ENCODE data around the gene SPATS2L. TPM values are rescaled to one million over a fixed set of nuclear protein-coding genes. Genes with fewer than 3 reads are reported as not detected.

Gene SPATS2L
- total RNA-seq, 1 donor from 2014 or later, result 100 TPM

- Histone ChIP-seq H3K4me3 (no peak overlapping the region), H3K27ac (no peak overlapping the region), H3K4me1 (peaks cover 5% of the 10 kb centered on the region), H3K27me3 (ENCODE audit: low read depth) (no peaks in the 10 kb centered on the region), H3K36me3 (peaks cover 25% of the 10 kb centered on the region), H3K9me3 (no peaks in the 10 kb centered on the region)
- ATAC-seq (no peak), DNase-seq (no peak)
- TF ChIP-seq CTCF (IDR thresholded peaks at IDR 0.05), result no peak
- intact Hi-C loops (cut with DNase I), result no loop called here
These were observed 138.8 kb downstream of the SPATS2L start for GRCh38 chr2:200445284-200445683.

GRCh38 chr2:200446612-200447011 lies 140.1 kb downstream of the SPATS2L start:
- no peak for ATAC-seq

GRCh38 chr2:200447139-200447855 lies 140.8 kb downstream of the SPATS2L start:
- Histone ChIP-seq H3K9me3 (no peaks in the 10 kb centered on the region), H3K4me1 (peaks cover 5% of the 10 kb centered on the region), H3K36me3 (peaks cover 9% of the 10 kb centered on the region), H3K4me3 (no peak overlapping the region), H3K27ac (no peak overlapping the region), H3K27me3 (ENCODE audit: low read depth) (no peaks in the 10 kb centered on the region)
- TF ChIP-seq CTCF (IDR thresholded peaks at IDR 0.05), result no peak
- DNase-seq, result no peak
- intact Hi-C loops (cut with DNase I), result no loop called here
- no peak for ATAC-seq

More at GRCh38 chr2:200446612-200447011, 140.1 kb downstream of the SPATS2L start:
- Histone ChIP-seq H3K27me3 (ENCODE audit: low read depth) (no peaks in the 10 kb centered on the region), H3K4me1 (peaks cover 5% of the 10 kb centered on the region), H3K4me3 (no peak overlapping the region), H3K9me3 (no peaks in the 10 kb centered on the region), H3K27ac (no peak overlapping the region), H3K36me3 (peaks cover 13% of the 10 kb centered on the region)
- TF ChIP-seq CTCF (IDR thresholded peaks at IDR 0.05), result no peak
- no peak for DNase-seq
- intact Hi-C loops (cut with DNase I), result no loop called here

GRCh38 chr2:200448455-200448854 lies 142.0 kb downstream of the SPATS2L start:
- Histone ChIP-seq H3K36me3 (peaks cover 9% of the 10 kb centered on the region), H3K27me3 (ENCODE audit: low read depth) (no peaks in the 10 kb centered on the region), H3K9me3 (no peaks in the 10 kb centered on the region), H3K27ac (no peak overlapping the region), H3K4me3 (no peak overlapping the region), H3K4me1 (peaks cover 5% of the 10 kb centered on the region)
- ATAC-seq, result no peak
- DNase-seq, result no peak
- intact Hi-C loops (cut with DNase I), result no loop called here
- TF ChIP-seq CTCF (IDR thresholded peaks at IDR 0.05), result no peak

GRCh38 chr2:200449149-200449548 lies 142.7 kb downstream of the SPATS2L start:
- no peak overlapping the region for H3K4me3 ChIP-seq
- H3K9me3 ChIP-seq, result no peaks in the 10 kb centered on the region
- ATAC-seq (no peak), DNase-seq (no peak)
- H3K27ac ChIP-seq, result no peak overlapping the region
- no peak for TF ChIP-seq CTCF (IDR thresholded peaks at IDR 0.05)
- H3K4me1 ChIP-seq, result peaks cover 4% of the 10 kb centered on the region
- peaks cover 9% of the 10 kb centered on the region for H3K36me3 ChIP-seq
- no peaks in the 10 kb centered on the region for H3K27me3 ChIP-seq (ENCODE audit: low read depth)
- intact Hi-C loops (cut with DNase I), result no loop called here

Data from lower lobe of right lung (tissue), 2 donors.